K562 (cell line): Measurements from ENCODE around the gene RHOV. TPM values are rescaled to one million over a fixed set of nuclear protein-coding genes. Genes with fewer than 3 reads are reported as not detected.
A peak's percentile ranks its signal among the peaks of the same experiment; 100 is the strongest.

Experiments
- ATAC-seq: fragments of 200-7000 bp; cut with Tn5 transposase; 3 replicates; pipeline ENCODE4 v1.9.1; 2020; ENCODE audit warnings: moderate library complexity
- BruUV-seq: library from RNA; stranded (reverse); fragments of 400-500 nt; replicated peaks from 2 replicates; lab custom pipeline; 2021; lab: Mats Ljungman, UMichigan
- CTCF ChIA-PET: fragments of 300-600 bp; formaldehyde crosslinking; extraction: SDS; loops from one replicate; lab custom pipeline; 2021; ENCODE audit warnings: low intra/inter-chr PET ratio; lab: Yijun Ruan, JAX
- POLR2A ChIA-PET: fragments of 300-600, 350-650 bp; sonication (Branson Sonifier 250); formaldehyde crosslinking; extraction: SDS; loops from one replicate; lab custom pipeline; 2021; ENCODE audit warnings: antibody characterized with exemption, inconsistent platforms; lab: Yijun Ruan, JAX
- DNase-seq, 4 experiments: peaks; one replicate each; pipeline versions ENCODE4 v3.0.0 to v3.0.0-alpha.2; 2011 to 2018; ENCODE audit warnings: low spot score in 3 of 4, mixed read lengths in 3 of 4; ENCODE audit errors: extremely low read depth in 1 of 4
- FAIRE-seq: peaks from 2 replicates; lab custom pipeline; 2011; peaks lifted over from hg19 to GRCh38; lab: Jason Lieb, UNC
- H2AFZ ChIP-seq: 2 replicates; pipeline ENCODE4 v1.6.0; 2011; ENCODE audit warnings: low read depth, low read length, control low read depth, inconsistent platforms
- H3K27ac ChIP-seq: fragments of 200-600 bp; 3 replicates; pipeline ENCODE4 v1.8.0; 2011; ENCODE audit warnings: low read depth, mild to moderate bottlenecking, control low read depth, inconsistent platforms, low read length, moderate library complexity, mixed read lengths; ENCODE audit errors: extremely low read depth
- H3K27me3 ChIP-seq, 2 experiments: fragments of 300-600 bp in 1 of 2; 2 replicates in 1 of 2; 3 replicates in 1 of 2; pipeline versions ENCODE4 v1.6.0 to v1.8.0; 2011; ENCODE audit warnings: inconsistent platforms in 2 of 2, low read length in 2 of 2, mild to moderate bottlenecking in 1 of 2, mixed read lengths in 1 of 2, moderate library complexity in 1 of 2; ENCODE audit not compliant: control insufficient read depth in 2 of 2, insufficient read depth in 2 of 2
- H3K36me3 ChIP-seq: fragments of 300-600 bp; 3 replicates; pipeline ENCODE4 v1.8.0; 2011; ENCODE audit warnings: mild to moderate bottlenecking, low read length, inconsistent platforms; ENCODE audit not compliant: control insufficient read depth, insufficient read depth
- H3K4me1 ChIP-seq, 2 experiments: fragments of 200-600 bp in 1 of 2; replicated peaks in 1 of 2; 2 replicates in 1 of 2; 3 replicates in 1 of 2; pipeline versions ENCODE4 v1.5.1 to v1.8.0; 2011; ENCODE audit warnings: inconsistent platforms in 2 of 2, low read length in 2 of 2, mild to moderate bottlenecking in 1 of 2, mixed read lengths in 1 of 2, moderate library complexity in 1 of 2; ENCODE audit not compliant: control insufficient read depth in 2 of 2, insufficient read depth in 2 of 2
- H3K4me2 ChIP-seq: 2 replicates; pipeline ENCODE4 v1.6.1; 2011; ENCODE audit warnings: low read length, control low read depth, inconsistent platforms, mixed read lengths; ENCODE audit not compliant: insufficient read depth
- H3K4me3 ChIP-seq: fragments of 200-600 bp; sonication (generic), shearing (Covaris generic); 2 replicates; pipeline ENCODE4 v1.5.1; 2016; ENCODE audit warnings: control low read depth, inconsistent platforms
- H3K79me2 ChIP-seq: fragments of 200-600 bp; 3 replicates; pipeline ENCODE4 v1.8.0; 2011; ENCODE audit warnings: low read length, inconsistent platforms; ENCODE audit not compliant: control insufficient read depth, insufficient read depth
- H3K9ac ChIP-seq, 2 experiments: 2 replicates each; pipeline versions ENCODE4 v1.6.0 to v1.6.1; 2011; ENCODE audit warnings: low read depth in 2 of 2, low read length in 2 of 2, control low read depth in 1 of 2, inconsistent platforms in 1 of 2, mild to moderate bottlenecking in 1 of 2, mixed read lengths in 1 of 2; ENCODE audit not compliant: insufficient read depth in 1 of 2
- H3K9me1 ChIP-seq: one replicate; pipeline ENCODE4 v1.6.0; 2011; ENCODE audit warnings: inconsistent platforms, mild to moderate bottlenecking, low read length, moderate library complexity; ENCODE audit not compliant: control insufficient read depth, insufficient read depth
- H3K9me3 ChIP-seq: replicated peaks from 2 replicates; pipeline ENCODE4 v1.5.1; 2011; ENCODE audit warnings: low read depth, low read length, inconsistent platforms; ENCODE audit not compliant: control insufficient read depth, insufficient read depth
- H4K20me1 ChIP-seq: replicated peaks from 2 replicates; pipeline ENCODE4 v1.6.1; 2011; ENCODE audit warnings: low read length, inconsistent platforms, mixed read lengths; ENCODE audit not compliant: control insufficient read depth, insufficient read depth
- DPF2 ChIP-seq: fragments of 450-650 bp; IDR thresholded peaks from 2 replicates; pipeline ENCODE4 v1.6.1; 2016
- FUS ChIP-seq: fragments of 200-400 bp; formaldehyde crosslinking; optimal IDR thresholded peaks from 2 replicates; pipeline ENCODE3; 2017; ENCODE audit warnings: low read depth, low read length
- HINFP ChIP-seq: fragments of 450-650 bp; conservative IDR thresholded peaks from 2 replicates; pipeline ENCODE4 v1.6.1; 2016; ENCODE audit warnings: missing genetic modification characterization, low read depth, mild to moderate bottlenecking, control low read depth, missing compliant biosample characterization
- ILF3 ChIP-seq: fragments of 450-650 bp; IDR thresholded peaks from 2 replicates; pipeline ENCODE4 v1.6.1; 2018; ENCODE audit warnings: antibody characterized with exemption, mild to moderate bottlenecking, moderate library complexity, borderline replicate concordance
- KLF10 ChIP-seq: fragments of 250-450 bp; sonication (Bioruptor Pico); IDR thresholded peaks from 2 replicates; pipeline ENCODE4 v1.6.1; 2021; ENCODE audit warnings: matching md5 sums
- NONO ChIP-seq, 2 experiments: fragments of 200-400 bp in 1 of 2; fragments of 450-650 bp in 1 of 2; formaldehyde crosslinking in 1 of 2; IDR thresholded peaks; 2 replicates each; pipeline ENCODE4 v1.6.1; 2017; ENCODE audit warnings: low read depth in 2 of 2, mild to moderate bottlenecking in 2 of 2, moderate library complexity in 2 of 2, low read length in 1 of 2
- PML ChIP-seq: IDR thresholded peaks from 2 replicates; pipeline ENCODE4 v1.6.1; 2012; ENCODE audit warnings: low read length, inconsistent platforms
- SOX6 ChIP-seq: fragments of 450-650 bp; IDR thresholded peaks from 2 replicates; pipeline ENCODE4 v1.6.1; 2014; ENCODE audit warnings: mild to moderate bottlenecking
- SPI1 ChIP-seq: IDR thresholded peaks from 2 replicates; pipeline ENCODE4 v1.6.1; 2011; ENCODE audit warnings: low read depth, low read length, control low read depth, borderline replicate concordance
- THRB ChIP-seq: fragments of 450-650 bp; formaldehyde crosslinking; conservative IDR thresholded peaks from 2 replicates; pipeline ENCODE4 v1.4.0; 2022; ENCODE audit warnings: mild to moderate bottlenecking, missing genetic modification characterization
- ZFP1 ChIP-seq: fragments of 450-650 bp; formaldehyde crosslinking; IDR thresholded peaks from 2 replicates; pipeline ENCODE4 v1.4.0; 2020; ENCODE audit warnings: mild to moderate bottlenecking, mixed read lengths
- ZNF584 ChIP-seq: fragments of 200-800 bp; sonication (Bioruptor generic); IDR thresholded peaks from 2 replicates; pipeline ENCODE4 v1.6.1; 2016; ENCODE audit warnings: low read depth, mild to moderate bottlenecking, missing genetic modification characterization, missing compliant biosample characterization
- ZNF780A ChIP-seq: fragments of 250-450 bp; sonication (Bioruptor Pico); IDR thresholded peaks from 2 replicates; pipeline ENCODE4 v1.5.0; 2021; ENCODE audit warnings: mild to moderate bottlenecking
- WGBS: fragments of 100-300 bp; shearing (Covaris generic); methylation state at CpG from one replicate; pipeline ENCODE4 v1.1.6; 2016; ENCODE audit warnings: low coverage, mixed read lengths; ENCODE audit not compliant: insufficient coverage; ENCODE audit errors: missing lambda C conversion rate; 5-methylcytosine and 5-hydroxymethylcytosine counted together
- in situ Hi-C: fragments of 300-500 bp; cut with MboI; formaldehyde crosslinking; loops from 4 replicates; pipeline ENCODE4 v1.15.0; 2018; ENCODE audit warnings: inconsistent platforms, mixed read lengths
- intact Hi-C: fragments of 100-400 bp; cut with micrococcal nuclease; formaldehyde crosslinking; loops from 2 replicates; pipeline ENCODE4 v1.14.2; 2022
- polyA plus RNA-seq, 8 experiments: library from polyadenylated mRNA; depleted of rRNA in 4 of 8; stranded (reverse) in 5 of 8; unstranded in 3 of 8; fragments of >200 nt; fragmentation: Nextera tagmentation in 2 of 8; fragmentation: Illumina TruSeq in 1 of 8; extraction: Ambion mirVana in 2 of 8; extraction: Trizol in 1 of 8; gene quantifications; 2 replicates each; pipeline versions ENCODE4 v1.2.1 to v1.2.3, GENCODE V29; 2011 to 2014; ENCODE audit warnings: inconsistent platforms in 1 of 8, missing spikeins in 1 of 8
- total RNA-seq, 7 experiments: library from RNA; depleted of rRNA in 6 of 7; stranded (reverse); fragments of >200 nt in 6 of 7; fragmentation: Illumina TruSeq in 2 of 7; extraction: Trizol in 2 of 7; gene quantifications; 2 replicates each; pipeline versions ENCODE4 v1.2.1 to v1.2.3, GENCODE V29; 2011 to 2021; ENCODE audit warnings: low replicate concordance in 1 of 7
- TF ChIP-seq, protein P1 (sequence below): fragments of 250-450 bp; sonication (Bioruptor Pico); IDR thresholded peaks from 2 replicates; pipeline ENCODE4 v1.4.0; 2020; ENCODE audit warnings: mild to moderate bottlenecking, moderate library complexity, borderline replicate concordance

Gene RHOV
- total and polyA plus RNA-seq, 9 of the 15 experiments (the other 6 are each of a cell fraction or from before 2014, with no cell fraction given): 0.08 to 2.0 (median 1.1) TPM

GRCh38 chr15:40894681-40895448, 20.8 kb upstream of the RHOV start:
- peak overlapping the region; percentile 73 to 91 for H3K9ac ChIP-seq
- H3K27ac ChIP-seq: peak overlapping the region; percentile 76
- no peaks in the 10 kb centered on the region for H3K9me1 ChIP-seq
- peaks cover 8 to 21% of the 10 kb centered on the region in 2 experiments; a peak in 4 of 5 replicates for H3K4me1 ChIP-seq
- in situ Hi-C loops (loop anchor here (5.0 to 10.0 kb wide), 2 partner anchors 38 to 220 kb away; no protein-coding TSS in a partner anchor), intact Hi-C loops (loop anchor here (1.0 to 10.0 kb wide), 6 partner anchors 38 to 376 kb away; partner anchors contain the start of gene KNL1)
- peaks cover 35% of the 10 kb centered on the region; the same call in 2 of the 3 replicates for H3K36me3 ChIP-seq
- FAIRE-seq: peak; percentile 84
- H3K4me3 ChIP-seq: peak overlapping the region; percentile 92
- H2AFZ ChIP-seq: peak overlapping the region; percentile 91
- peak; percentile 87 for ATAC-seq
- no peaks in the 10 kb centered on the region for H3K27me3 ChIP-seq
- peaks cover 17% of the 10 kb centered on the region for H3K79me2 ChIP-seq
- 1% methylated on average over 33 of the region's 33 CpGs for WGBS
- ChIA-PET POLR2A (interaction anchor here (0.6 to 1.9 kb wide), 10 partner anchors 9 to 203 kb away, joined by 3 to 14 read pairs (median 4); partner anchors contain the start of gene RHOV), CTCF (interaction anchor here (0.6 to 6.7 kb wide), 10 partner anchors 11 to 1171 kb away, joined by 3 to 75 read pairs (median 4); no protein-coding TSS in a partner anchor)
- TSS peak; percentile 78 for BruUV-seq
- DNase-seq: peak; percentile 83 to 90 (median 86)
- H3K9me3 ChIP-seq: no peaks in the 10 kb centered on the region
- no peaks in the 10 kb centered on the region for H4K20me1 ChIP-seq
- H3K4me2 ChIP-seq: peak overlapping the region; percentile 90
- TF ChIP-seq SPI1: no peak
- no peak for TF ChIP-seq HINFP (tag)
- TF ChIP-seq DPF2: peak; percentile 62
- TF ChIP-seq THRB: no peak
- no peak for TF ChIP-seq ZNF780A
- TF ChIP-seq FUS: no peak
- TF ChIP-seq, protein P1, sequence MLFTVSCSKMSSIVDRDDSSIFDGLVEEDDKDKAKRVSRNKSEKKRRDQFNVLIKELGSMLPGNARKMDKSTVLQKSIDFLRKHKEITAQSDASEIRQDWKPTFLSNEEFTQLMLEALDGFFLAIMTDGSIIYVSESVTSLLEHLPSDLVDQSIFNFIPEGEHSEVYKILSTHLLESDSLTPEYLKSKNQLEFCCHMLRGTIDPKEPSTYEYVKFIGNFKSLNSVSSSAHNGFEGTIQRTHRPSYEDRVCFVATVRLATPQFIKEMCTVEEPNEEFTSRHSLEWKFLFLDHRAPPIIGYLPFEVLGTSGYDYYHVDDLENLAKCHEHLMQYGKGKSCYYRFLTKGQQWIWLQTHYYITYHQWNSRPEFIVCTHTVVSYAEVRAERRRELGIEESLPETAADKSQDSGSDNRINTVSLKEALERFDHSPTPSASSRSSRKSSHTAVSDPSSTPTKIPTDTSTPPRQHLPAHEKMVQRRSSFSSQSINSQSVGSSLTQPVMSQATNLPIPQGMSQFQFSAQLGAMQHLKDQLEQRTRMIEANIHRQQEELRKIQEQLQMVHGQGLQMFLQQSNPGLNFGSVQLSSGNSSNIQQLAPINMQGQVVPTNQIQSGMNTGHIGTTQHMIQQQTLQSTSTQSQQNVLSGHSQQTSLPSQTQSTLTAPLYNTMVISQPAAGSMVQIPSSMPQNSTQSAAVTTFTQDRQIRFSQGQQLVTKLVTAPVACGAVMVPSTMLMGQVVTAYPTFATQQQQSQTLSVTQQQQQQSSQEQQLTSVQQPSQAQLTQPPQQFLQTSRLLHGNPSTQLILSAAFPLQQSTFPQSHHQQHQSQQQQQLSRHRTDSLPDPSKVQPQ (CRISPR knock-in tag): no peak
- TF ChIP-seq PML: no peak
- TF ChIP-seq NONO (IDR thresholded peaks at IDR 0.05; ENCODE audit: low read depth in 2 of 2, low read length in 1 of 2): no peak
- no peak for TF ChIP-seq ZNF584 (CRISPR knock-in tag)
- no peak for TF ChIP-seq SOX6
- TF ChIP-seq ZFP1 (CRISPR knock-in tag): no peak
- TF ChIP-seq ILF3: no peak
- no peak for TF ChIP-seq KLF10
